Activated naive CD4-positive, alpha-beta T cell treated with anti-CD3 and anti-CD28 coated beads for 36 hours (primary cell): ENCODE data around the gene SNAPC3. TPM values are rescaled to one million over a fixed set of nuclear protein-coding genes. Genes with fewer than 3 reads are reported as not detected.

Experiments
- CTCF ChIA-PET: fragments of 350-600 bp; sonication (Branson Sonifier 250); formaldehyde crosslinking; loops from one replicate; lab custom pipeline; 2021; ENCODE audit warnings: antibody characterized with exemption; lab: Charles Lee
- DNase-seq: peaks from one replicate; pipeline ENCODE4 v3.0.0-alpha.2; 2020
- H3K27ac Mint-ChIP-seq: one replicate; pipeline ENCODE4 v1.8.0; 2021; ENCODE audit warnings: mild to moderate bottlenecking, mixed read lengths
- H3K27me3 Mint-ChIP-seq: one replicate; pipeline ENCODE4 v1.8.0; 2021; ENCODE audit warnings: low read depth, mixed read lengths
- H3K36me3 Mint-ChIP-seq: one replicate; pipeline ENCODE4 v1.8.0; 2021; ENCODE audit warnings: low read depth, mixed read lengths
- H3K4me1 Mint-ChIP-seq: one replicate; pipeline ENCODE4 v1.8.0; 2021; ENCODE audit warnings: low read depth, mixed read lengths
- H3K4me3 Mint-ChIP-seq: one replicate; pipeline ENCODE4 v1.8.0; 2021; ENCODE audit warnings: mild to moderate bottlenecking, moderate library complexity, mixed read lengths
- H3K9me3 Mint-ChIP-seq: one replicate; pipeline ENCODE4 v1.8.0; 2021; ENCODE audit warnings: mixed read lengths
- intact Hi-C: fragments of 100-400 bp; cut with micrococcal nuclease; formaldehyde crosslinking; loops from one replicate; pipeline ENCODE4 v1.15.1; 2023
- total RNA-seq, 2 experiments: library from RNA; stranded (reverse); gene quantifications; one replicate each; pipeline ENCODE4 v1.2.3, GENCODE V29; 2021

Gene SNAPC3
- total RNA-seq, 2 experiments from 2014 or later, result 30.6 to 32.8 TPM

- H3K4me3 Mint-ChIP-seq, result no peak overlapping the region
- H3K36me3 Mint-ChIP-seq, result peaks cover 41% of the 10 kb centered on the region
- no peaks in the 10 kb centered on the region for H3K27me3 Mint-ChIP-seq
- intact Hi-C loops, result no loop called here
- H3K27ac Mint-ChIP-seq, result no peak overlapping the region
- no peak for DNase-seq
- H3K9me3 Mint-ChIP-seq, result no peaks in the 10 kb centered on the region
- peaks cover 61% of the 10 kb centered on the region for H3K4me1 Mint-ChIP-seq
- CTCF ChIA-PET, result interaction anchor here (0.6 to 1.9 kb wide), 4 partner anchors 9 to 50 kb away, joined by 3 to 7 read pairs (median 4); no protein-coding TSS in a partner anchor
These were observed 78.5 kb downstream of the SNAPC3 start for GRCh38 chr9:15501179-15501578.

- Mint-ChIP-seq H3K9me3 (no peaks in the 10 kb centered on the region), H3K27ac (no peak overlapping the region), H3K27me3 (no peaks in the 10 kb centered on the region), H3K4me1 (peaks cover 60% of the 10 kb centered on the region), H3K4me3 (no peak overlapping the region), H3K36me3 (peaks cover 43% of the 10 kb centered on the region)
- intact Hi-C loops, result no loop called here
- CTCF ChIA-PET, result interaction anchor here (0.6 to 1.6 kb wide), 2 partner anchors 36 to 49 kb away, joined by 3 to 7 read pairs; no protein-coding TSS in a partner anchor
- DNase-seq, result no peak
These were observed 79.1 kb downstream of the SNAPC3 start for GRCh38 chr9:15501803-15502202.

- intact Hi-C loops, result no loop called here
- Mint-ChIP-seq H3K4me1 (peaks cover 60% of the 10 kb centered on the region), H3K4me3 (no peak overlapping the region), H3K9me3 (no peaks in the 10 kb centered on the region), H3K27ac (peak overlapping the region; percentile 8), H3K27me3 (no peaks in the 10 kb centered on the region), H3K36me3 (peaks cover 57% of the 10 kb centered on the region)
- CTCF ChIA-PET, result interaction anchor here (2.0 kb wide), 1 partner anchor 27 kb away, joined by 4 read pairs; no protein-coding TSS in a partner anchor
- no peak for DNase-seq
These were observed 83.2 kb downstream of the SNAPC3 start for GRCh38 chr9:15505921-15506320.

GRCh38 chr9:15509931-15510788, 87.5 kb downstream of the SNAPC3 start:
- Mint-ChIP-seq H3K27me3 (no peaks in the 10 kb centered on the region), H3K36me3 (peaks cover 39% of the 10 kb centered on the region), H3K27ac (peak overlapping the region; percentile 93), H3K9me3 (no peaks in the 10 kb centered on the region), H3K4me1 (peaks cover 55% of the 10 kb centered on the region), H3K4me3 (peak overlapping the region; percentile 92)
- DNase-seq, result peak; percentile 77
- CTCF ChIA-PET, result interaction anchor here (1.0 to 1.5 kb wide), 2 partner anchors 42 to 302 kb away, joined by 3 to 4 read pairs; no protein-coding TSS in a partner anchor
- intact Hi-C loops, result loop anchor here (2.0 to 5.0 kb wide), 3 partner anchors 203 to 518 kb away; partner anchors contain the start of gene TTC39B

- Mint-ChIP-seq H3K4me1 (peaks cover 51% of the 10 kb centered on the region), H3K9me3 (no peaks in the 10 kb centered on the region), H3K4me3 (peak within 1 kb of the TSS; percentile 92), H3K27me3 (no peaks in the 10 kb centered on the region), H3K36me3 (peaks cover 34% of the 10 kb centered on the region), H3K27ac (peak within 1 kb of the TSS; percentile 98)
- intact Hi-C loops, result loop anchor here (1.0 to 5.0 kb wide), 10 partner anchors 22 to 519 kb away; partner anchors contain the start of genes SNAPC3 and TTC39B
- CTCF ChIA-PET, result interaction anchor here (1.0 to 2.2 kb wide), 6 partner anchors 11 to 302 kb away, joined by 3 to 7 read pairs (median 4); no protein-coding TSS in a partner anchor
- DNase-seq, result peak; percentile 91
These were observed 88.3 kb downstream of the SNAPC3 start, which contains the start of gene PSIP1 for GRCh38 chr9:15510789-15511575. Gene PSIP1 (minus strand): TSS chr9:15510970. CDS start chr9:15510188, 782 bp downstream.

Other genes starting within 250 kb of the SNAPC3 start
- gene TTC39B, start 115.7 kb upstream of the SNAPC3 start, total RNA-seq, result 10 to 100 TPM; 43.9 to 46.4 TPM
- 100 to 1,000 TPM; 161 to 164 TPM for gene PSIP1, start 88.1 kb downstream of the SNAPC3 start, total RNA-seq
- 1 to 10 TPM; 2.0 to 2.7 TPM for gene CCDC171, start 130.2 kb downstream of the SNAPC3 start, total RNA-seq